B cell (primary cell): ENCODE measurements around the gene FOXL1. TPM values are rescaled to one million over a fixed set of nuclear protein-coding genes. Genes with fewer than 3 reads are reported as not detected.
A peak's percentile ranks its signal among the peaks of the same experiment; 100 is the strongest.

ENCODE experiments used
- ATAC-seq: fragments of 200-7000 bp; cut with Tn5 transposase; one replicate; pipeline ENCODE4 v1.10.0; 2021; ENCODE audit warnings: low read depth, mild to moderate bottlenecking, moderate number of reproducible peaks, moderate library complexity
- CTCF ChIA-PET: fragments of 350-600 bp; sonication (Branson Sonifier 250); formaldehyde crosslinking; loops from one replicate; lab custom pipeline; 2021; ENCODE audit warnings: antibody characterized with exemption, inconsistent platforms; lab: Charles Lee
- POLR2A ChIA-PET: fragments of 350-600 bp; sonication (Branson Sonifier 250); formaldehyde crosslinking; loops from one replicate; lab custom pipeline; 2021; ENCODE audit warnings: antibody characterized with exemption; lab: Charles Lee
- DNase-seq: peaks from one replicate; pipeline ENCODE4 v3.0.0; 2013
- H2AFZ ChIP-seq: 2 replicates; pipeline ENCODE4 v1.6.1; 2012; ENCODE audit warnings: mild to moderate bottlenecking, low read depth, low read length; ENCODE audit not compliant: insufficient read depth, poor library complexity, severe bottlenecking
- H3K27ac ChIP-seq, 2 donors: 1 replicate in 1 of 2; 2 replicates in 1 of 2; pipeline ENCODE4 v1.5.1; 2012 to 2013; ENCODE audit warnings: low read length in 2 of 2, mild to moderate bottlenecking in 2 of 2, moderate library complexity in 1 of 2
- H3K27me3 ChIP-seq, 4 experiments: fragments of 200-600 bp in 1 of 4; sonication (generic) in 1 of 4; replicated peaks in 1 of 4; 1 replicate in 2 of 4; 2 replicates in 2 of 4; pipeline versions ENCODE4 v1.6.1 to v1.7.0; 2013 to 2016; ENCODE audit warnings: low read length in 3 of 4, mild to moderate bottlenecking in 2 of 4, mixed read lengths in 1 of 4, moderate library complexity in 1 of 4; ENCODE audit not compliant: insufficient read depth in 4 of 4, control insufficient read depth in 3 of 4; ENCODE audit errors: control extremely low read depth in 1 of 4
- H3K36me3 ChIP-seq, 2 experiments: replicated peaks in 1 of 2; 1 replicate in 1 of 2; 2 replicates in 1 of 2; pipeline versions ENCODE4 v1.6.1 to v1.7.1; 2013; ENCODE audit warnings: low read length in 1 of 2; ENCODE audit not compliant: insufficient read depth in 2 of 2, control insufficient read depth in 1 of 2; ENCODE audit errors: control extremely low read depth in 1 of 2, extremely low read depth in 1 of 2
- H3K4me1 ChIP-seq, 2 donors: fragments of 200-600 bp in 1 of 2; sonication (generic) in 1 of 2; 1 replicate in 1 of 2; 2 replicates in 1 of 2; pipeline versions ENCODE4 v1.5.1 to v1.6.1; 2013 to 2017; ENCODE audit warnings: low read length in 2 of 2; ENCODE audit not compliant: control insufficient read depth in 2 of 2, insufficient read depth in 2 of 2
- H3K4me2 ChIP-seq: replicated peaks from 2 replicates; pipeline ENCODE3; 2012; ENCODE audit warnings: mild to moderate bottlenecking, low read depth, low read length; ENCODE audit not compliant: poor library complexity, severe bottlenecking
- H3K4me3 ChIP-seq, 5 experiments: fragments of 200-600 bp in 1 of 5; sonication (generic) in 1 of 5; 1 replicate in 3 of 5; 2 replicates in 2 of 5; pipeline versions ENCODE4 v1.5.1 to v1.7.0; 2011 to 2016; ENCODE audit warnings: low read length in 4 of 5, mild to moderate bottlenecking in 4 of 5, low read depth in 2 of 5, control low read depth in 1 of 5, moderate library complexity in 1 of 5; ENCODE audit not compliant: insufficient read depth in 1 of 5; ENCODE audit errors: control extremely low read depth in 1 of 5, extremely low read depth in 1 of 5
- H3K79me2 ChIP-seq: fragments of 200-600 bp; sonication (generic); one replicate; pipeline ENCODE4 v1.6.0; 2016; ENCODE audit warnings: low read length; ENCODE audit not compliant: control insufficient read depth, insufficient read depth
- H3K9ac ChIP-seq: fragments of 200-600 bp; sonication (generic); 2 replicates; pipeline ENCODE4 v1.6.1; 2017; ENCODE audit warnings: mild to moderate bottlenecking, low read length, moderate library complexity
- H3K9me3 ChIP-seq, 3 donors: one replicate each; pipeline versions ENCODE4 v1.6.1 to v1.7.1; 2013; ENCODE audit warnings: low read length in 2 of 3; ENCODE audit not compliant: control insufficient read depth in 2 of 3, insufficient read depth in 1 of 3; ENCODE audit errors: control extremely low read depth in 1 of 3
- H4K20me1 ChIP-seq: 2 replicates; pipeline ENCODE4 v1.6.0; 2012; ENCODE audit warnings: mild to moderate bottlenecking, low read length; ENCODE audit not compliant: insufficient read depth, control insufficient read depth, poor library complexity, severe bottlenecking
- H3K27ac Mint-ChIP-seq: one replicate; pipeline ENCODE4 v1.8.0; 2021; ENCODE audit warnings: mixed read lengths
- H3K27me3 Mint-ChIP-seq: one replicate; pipeline ENCODE4 v1.8.0; 2021; ENCODE audit warnings: mixed read lengths
- H3K4me1 Mint-ChIP-seq: one replicate; pipeline ENCODE4 v1.8.0; 2021; ENCODE audit warnings: mixed read lengths
- H3K4me3 Mint-ChIP-seq: one replicate; pipeline ENCODE4 v1.8.0; 2021; ENCODE audit warnings: mixed read lengths
- H3K9me3 Mint-ChIP-seq: one replicate; pipeline ENCODE4 v1.8.0; 2022; ENCODE audit warnings: mixed read lengths; ENCODE audit not compliant: insufficient read depth
- CTCF ChIP-seq: fragments of 200-600 bp; IDR thresholded peaks from one replicate; pipeline ENCODE4 v1.8.0; 2022; ENCODE audit warnings: antibody characterized with exemption, mild to moderate bottlenecking
- EZH2 ChIP-seq: IDR thresholded peaks from 2 replicates; pipeline ENCODE4 v1.6.1; 2012; ENCODE audit warnings: borderline replicate concordance, low read depth, mild to moderate bottlenecking, moderate library complexity, low read length; ENCODE audit not compliant: insufficient read depth, poor library complexity, severe bottlenecking
- WGBS: methylation state at CpG from one replicate; pipeline ENCODE4 v1.1.5; 2013; ENCODE audit warnings: missing lambda C conversion rate; ENCODE audit not compliant: insufficient coverage; 5-methylcytosine and 5-hydroxymethylcytosine counted together
- intact Hi-C: fragments of 100-400 bp; cut with micrococcal nuclease; formaldehyde crosslinking; loops from one replicate; pipeline ENCODE4 v1.10.0; 2022
- polyA plus RNA-seq: library from polyadenylated mRNA; depleted of rRNA; stranded (reverse); fragments of >200 nt; gene quantifications from 2 replicates; pipeline ENCODE4 v1.2.3, GENCODE V29; 2012
- total RNA-seq, 2 donors: library from RNA; stranded (reverse); fragments of 120-200 nt in 1 of 2; gene quantifications; 1 replicate in 1 of 2; 2 replicates in 1 of 2; pipeline versions ENCODE4 v1.2.3 to v1.2.4, GENCODE V29; 2013 to 2022

The FOXL1 gene
- total and polyA plus RNA-seq, 2 donors (not counting 1 experiment from before 2014, with no cell fraction given), result not detected

GRCh38 chr16:86567701-86568581 lies 10.4 kb upstream of the FOXL1 start:
- WGBS, result 8% methylated on average over 112 of the region's 116 CpGs
- Histone ChIP-seq H3K4me2 (peak overlapping the region; percentile 62), H3K9me3 (peaks cover 0 to 16% (median 0%) of the 10 kb centered on the region in 3 donors), H3K9ac (no peak overlapping the region), H3K4me3 (no peak overlapping the region), H3K4me1 (peaks cover 29 to 37% of the 10 kb centered on the region in 2 donors), H3K79me2 (no peaks in the 10 kb centered on the region), H3K36me3 (no peaks in the 10 kb centered on the region), H2AFZ (no peak overlapping the region), H3K27ac (no peak overlapping the region), H4K20me1 (no peaks in the 10 kb centered on the region), H3K27me3 (peaks cover 0 to 78% (median 41%) of the 10 kb centered on the region in 4 experiments)
- ATAC-seq (no peak), DNase-seq (no peak)
- peak overlapping the region; percentile 63 for H3K4me3 Mint-ChIP-seq
- TF ChIP-seq EZH2, result peak; percentile 65
- TF ChIP-seq CTCF, result no peak
- peaks cover 57% of the 10 kb centered on the region for H3K27me3 Mint-ChIP-seq
- H3K27ac Mint-ChIP-seq, result peak overlapping the region; percentile 37
- POLR2A ChIA-PET, result no interaction called here
- H3K4me1 Mint-ChIP-seq, result peaks cover 23% of the 10 kb centered on the region
- CTCF ChIA-PET, result interaction anchor here (1.0 to 1.3 kb wide), 2 partner anchors 494 to 849 kb away, joined by 3 read pairs; no protein-coding TSS in a partner anchor
- intact Hi-C loops, result loop anchor here (5.0 kb wide), 1 partner anchor 56 kb away; the partner anchor contains the start of gene FOXF1
- H3K9me3 Mint-ChIP-seq, result no peaks in the 10 kb centered on the region
